Measurements from ENCODE around the gene TNFRSF25. TPM values are rescaled to one million over a fixed set of nuclear protein-coding genes. Genes with fewer than 3 reads are reported as not detected.
"Not testable (repeated sequence)": the region's sequence is repeated elsewhere in the genome, so short reads cannot be mapped to it uniquely, and the experiment has no call there.

TNFRSF25 gene
- total RNA-seq, 1 experiment from 2014 or later: 12.9 TPM

DNA sequence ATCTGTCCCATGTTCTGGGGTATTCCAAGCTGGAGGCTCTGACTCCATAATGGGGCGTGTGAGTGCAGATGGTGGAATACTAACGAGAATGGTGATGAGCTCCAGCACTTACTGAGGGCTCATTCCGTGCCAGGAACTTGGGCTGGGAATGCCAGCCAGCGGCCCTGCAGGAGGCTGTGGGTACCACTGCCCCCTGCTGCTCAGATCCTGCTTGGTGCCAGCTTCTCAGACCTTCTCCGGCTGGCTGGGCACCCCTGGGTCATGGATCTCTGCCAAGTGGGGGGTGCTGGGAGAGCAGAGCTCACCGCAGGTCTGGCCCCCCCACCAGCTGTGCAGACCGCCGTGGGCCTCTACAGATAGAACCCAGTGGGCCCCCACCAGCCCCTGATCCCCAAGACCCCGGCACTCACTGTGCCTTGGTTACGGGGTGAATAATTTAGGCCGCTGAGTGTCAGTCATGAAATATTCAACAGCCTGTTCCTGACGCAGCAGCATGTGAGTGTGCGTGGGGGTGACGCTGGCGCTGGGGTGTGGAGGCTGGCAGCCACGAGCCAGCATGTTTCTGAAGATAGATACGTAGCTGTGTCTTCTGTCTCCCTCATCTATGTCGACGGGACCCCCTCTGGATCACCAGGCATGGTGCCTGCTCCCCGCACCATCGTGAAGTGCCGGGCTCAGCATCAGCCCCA lies 28.8 kb downstream of the TNFRSF25 start:
- peak; percentile 55 for DNase-seq (ENCODE audit: low read depth)

DNA sequence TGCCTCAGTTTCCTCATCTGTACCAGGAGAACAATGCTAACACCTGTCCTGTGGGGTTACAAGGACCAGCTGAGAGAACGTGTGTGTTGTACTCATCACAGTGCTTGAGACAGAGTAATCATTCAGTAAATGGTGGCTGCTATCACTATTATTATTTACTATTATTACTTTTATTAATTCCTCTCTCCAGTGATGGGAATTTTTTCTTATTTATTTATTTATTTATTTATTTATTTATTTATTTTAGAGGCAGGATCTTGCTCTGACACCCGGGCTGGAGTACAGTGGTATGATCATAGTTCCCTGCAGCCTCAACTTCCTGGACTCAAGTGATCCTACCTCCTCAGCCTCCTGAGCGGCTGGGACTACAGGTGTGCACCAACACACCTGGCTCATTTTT lies 29.7 kb downstream of the TNFRSF25 start:
- not testable (repeated sequence) for DNase-seq (ENCODE audit: low read depth)

- DNase-seq (ENCODE audit: low read depth): no peak
These were observed 30.4 kb downstream of the TNFRSF25 start for GRCh38 chr1:6435547-6435946.

- DNase-seq (ENCODE audit: low read depth): no peak
These were observed 30.8 kb downstream of the TNFRSF25 start for GRCh38 chr1:6435129-6435528.

DNA sequence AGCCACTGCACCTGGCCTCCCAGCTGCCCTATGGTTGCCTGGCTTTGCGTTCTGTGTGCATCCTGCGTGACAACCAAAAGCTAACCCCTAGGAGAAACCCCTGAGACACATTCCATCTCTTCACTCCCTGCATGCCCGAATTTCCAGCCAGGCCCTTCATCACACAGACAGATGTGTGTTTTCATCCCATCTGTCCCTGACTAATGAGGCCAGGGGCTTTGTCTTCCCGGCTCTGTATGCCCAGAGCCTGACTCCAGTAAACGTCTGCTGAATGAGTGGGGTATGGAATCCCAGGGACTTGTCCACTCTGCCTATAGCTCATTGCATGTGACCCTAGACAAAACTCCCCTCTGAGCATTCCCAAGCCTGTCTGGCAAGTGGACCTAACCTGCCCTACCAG lies 31.8 kb downstream of the TNFRSF25 start:
- DNase-seq (ENCODE audit: low read depth): no peak

GRCh38 chr1:6431645-6432579 lies 34.1 kb downstream of the TNFRSF25 start:
- not testable (repeated sequence) for DNase-seq (ENCODE audit: low read depth)

GRCh38 chr1:6429660-6430411 lies 36.1 kb downstream of the TNFRSF25 start:
- not testable (repeated sequence) for DNase-seq (ENCODE audit: low read depth)

DNA sequence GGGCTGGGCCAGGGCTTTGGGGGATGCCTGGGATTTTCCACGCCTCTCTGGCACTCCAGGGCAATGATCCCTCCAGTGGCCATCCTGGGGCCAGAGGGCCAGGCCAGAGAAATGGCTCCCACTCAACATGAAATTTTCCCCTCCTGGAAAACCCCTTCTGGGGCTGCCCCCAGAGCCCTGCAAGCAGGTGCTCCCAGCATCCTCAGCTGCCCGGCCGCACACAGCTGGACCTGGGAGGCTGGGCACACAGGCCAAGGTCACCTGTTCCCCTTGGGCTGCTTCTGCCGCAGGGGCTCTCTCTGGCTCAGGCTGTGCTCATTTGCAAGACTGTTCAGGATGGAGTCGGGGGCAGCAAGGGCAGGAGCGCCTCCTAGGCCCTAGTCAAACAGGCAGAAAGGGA lies 37.5 kb downstream of the TNFRSF25 start:
- DNase-seq (ENCODE audit: low read depth): not testable (repeated sequence)

DNA sequence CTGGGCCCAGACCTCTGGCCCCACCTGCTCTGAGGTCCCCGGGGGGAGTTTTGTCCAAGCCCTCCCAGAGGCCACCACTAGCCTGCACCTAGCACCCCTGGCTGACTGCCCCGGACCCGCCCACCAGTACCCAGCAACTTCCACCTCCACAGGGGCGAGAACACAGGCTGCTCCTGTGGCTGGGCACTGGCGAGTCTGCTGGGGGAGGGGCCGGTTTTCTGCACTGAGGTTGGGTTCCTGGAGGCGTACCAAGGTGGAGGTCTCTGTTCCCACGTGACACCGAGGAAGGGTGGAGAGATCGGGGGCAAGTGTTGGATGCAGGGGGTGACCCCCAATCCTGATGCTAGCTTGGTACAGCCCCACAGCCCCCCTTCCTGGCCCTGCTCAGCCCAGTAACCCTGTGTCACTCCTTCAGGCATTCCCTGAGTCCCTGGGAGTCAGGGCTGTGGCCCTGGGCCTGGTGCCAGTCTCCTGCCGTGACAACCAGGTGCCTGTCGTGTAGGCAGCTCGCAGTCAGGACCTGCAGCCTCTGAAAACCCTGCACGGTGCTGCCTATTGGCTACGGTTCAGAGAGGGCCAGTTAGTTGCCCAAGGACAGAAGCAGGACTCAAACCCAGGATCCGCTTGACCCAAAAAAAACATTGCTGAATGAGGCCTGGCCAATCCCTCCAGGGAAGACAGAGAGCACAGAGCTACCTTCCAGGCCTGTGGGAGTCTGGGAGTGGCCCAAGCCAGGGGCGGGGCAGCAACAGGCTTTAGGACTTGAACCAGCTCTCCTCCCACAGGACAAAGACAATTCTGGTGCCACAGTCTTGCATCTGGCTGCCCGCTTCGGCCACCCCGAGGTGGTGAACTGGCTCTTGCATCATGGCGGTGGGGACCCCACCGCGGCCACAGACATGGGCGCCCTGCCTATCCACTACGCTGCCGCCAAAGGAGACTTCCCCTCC lies 38.3 kb downstream of the TNFRSF25 start:
- no peak for DNase-seq (ENCODE audit: low read depth)

- no peak for DNase-seq (ENCODE audit: low read depth)
These were observed 39.0 kb downstream of the TNFRSF25 start for GRCh38 chr1:6426972-6427350.

DNA sequence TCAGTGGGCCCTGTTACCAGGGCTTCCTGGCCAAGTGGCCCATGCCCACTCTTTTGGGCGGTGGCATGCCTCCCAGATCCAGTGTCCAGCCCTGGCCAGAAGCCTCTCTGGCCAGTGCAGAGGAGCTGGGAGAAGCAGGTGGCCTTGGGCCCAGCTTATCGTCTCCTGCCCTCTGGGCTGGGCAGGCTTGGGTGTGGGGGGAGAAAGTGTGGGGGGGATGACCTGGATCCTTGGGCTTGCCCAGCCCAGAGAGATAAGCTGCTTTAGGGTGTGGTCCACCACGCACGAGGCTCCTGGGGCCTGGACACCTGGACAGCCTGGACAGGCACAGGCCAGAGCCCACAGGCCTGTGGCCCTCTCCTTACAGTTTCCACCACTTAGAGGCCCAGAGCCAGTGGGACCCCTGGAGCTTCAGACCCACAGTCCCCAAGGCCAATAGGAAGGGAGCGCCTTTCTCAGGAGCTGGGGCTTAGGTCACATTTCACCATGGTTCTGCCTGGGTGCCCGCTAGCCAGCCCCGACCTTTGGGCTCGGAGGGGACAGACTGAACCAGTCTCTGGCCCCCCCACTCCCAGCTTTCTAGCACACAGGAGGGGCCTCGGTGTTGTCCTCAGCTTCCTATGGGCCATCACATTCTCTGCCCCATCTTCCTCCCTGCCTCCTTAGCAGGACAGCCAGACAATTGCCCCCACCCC lies 39.5 kb downstream of the TNFRSF25 start:
- no peak for DNase-seq (ENCODE audit: low read depth)

DNA sequence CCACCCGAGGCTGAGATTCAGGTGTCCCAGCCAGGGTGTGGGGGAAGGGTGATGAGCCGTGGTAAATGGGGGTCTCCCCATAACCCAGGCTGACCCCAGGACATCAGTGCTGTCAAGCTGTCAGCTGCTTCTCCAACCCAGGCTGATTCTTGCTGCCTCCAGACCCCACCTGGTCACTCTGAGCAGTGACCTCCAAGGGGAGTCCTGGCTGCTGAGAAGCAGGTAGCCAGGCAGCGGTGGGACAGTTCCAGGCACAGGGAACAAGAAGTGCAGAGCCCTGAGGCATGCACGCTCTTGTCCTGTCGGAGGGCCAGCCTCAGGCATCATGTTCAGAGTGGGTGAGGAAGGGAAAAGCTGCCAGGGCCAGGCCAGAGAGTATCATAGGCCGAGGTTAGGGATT lies 40.3 kb downstream of the TNFRSF25 start:
- no peak for DNase-seq (ENCODE audit: low read depth)

- DNase-seq (ENCODE audit: low read depth): no peak
These were observed 41.1 kb downstream of the TNFRSF25 start, which contains the start of gene ESPN for GRCh38 chr1:6424619-6425593. ESPN (plus strand) TSS chr1:6424776; CDS start chr1:6424956, 180 bp downstream.

DNA sequence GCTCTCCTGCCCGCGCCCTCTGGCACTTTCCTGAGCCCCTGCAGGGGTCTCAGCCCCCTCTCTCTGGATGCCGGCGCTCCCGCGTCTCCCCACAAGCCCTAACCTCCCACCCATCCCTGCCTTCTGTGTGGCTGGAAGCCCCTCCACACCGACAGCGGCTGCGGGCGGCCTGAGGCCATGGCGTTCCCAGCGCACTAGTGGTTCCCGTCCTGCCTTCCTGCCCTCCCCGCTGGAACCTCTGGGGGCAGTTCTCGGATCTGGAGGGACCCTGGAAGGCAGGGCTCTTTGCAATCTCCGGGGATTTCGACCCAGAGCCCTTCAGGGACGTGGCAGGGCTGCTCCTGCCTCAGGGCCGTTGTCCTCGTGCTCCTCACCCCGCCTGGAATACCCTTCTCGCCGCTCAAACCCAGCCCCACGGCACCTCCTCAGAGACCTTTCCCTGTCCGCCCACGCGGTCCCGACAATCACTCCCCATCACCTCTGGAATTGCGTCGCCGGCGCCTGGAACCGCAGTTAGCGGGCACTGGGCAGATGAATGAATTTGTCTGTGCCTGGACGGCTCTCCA lies 41.9 kb downstream of the TNFRSF25 start:
- no peak for DNase-seq (ENCODE audit: low read depth)

- peak; percentile 86 for DNase-seq (ENCODE audit: low read depth)
These were observed 42.5 kb downstream of the TNFRSF25 start for GRCh38 chr1:6423321-6423999.

DNA sequence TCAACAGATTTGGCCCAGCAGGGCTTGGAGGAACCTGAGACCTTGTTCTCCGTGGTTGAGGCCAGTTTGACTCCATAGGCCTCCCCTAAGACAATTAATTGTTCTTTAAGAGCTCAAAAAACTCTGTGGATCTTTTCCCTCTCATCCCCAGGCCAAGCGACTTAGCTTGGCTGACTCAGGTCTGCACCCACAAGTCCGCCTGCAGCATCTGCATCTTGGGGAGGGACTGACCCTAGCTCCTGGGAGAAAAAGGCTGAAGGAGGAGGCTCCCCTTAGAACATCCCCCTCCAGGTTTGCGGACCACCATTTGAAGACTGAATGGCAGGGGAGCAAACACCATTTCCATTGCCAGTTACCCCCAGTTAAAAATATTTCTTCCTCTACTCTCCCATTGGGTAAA lies 44.7 kb downstream of the TNFRSF25 start:
- no peak for DNase-seq (ENCODE audit: low read depth)

DNA sequence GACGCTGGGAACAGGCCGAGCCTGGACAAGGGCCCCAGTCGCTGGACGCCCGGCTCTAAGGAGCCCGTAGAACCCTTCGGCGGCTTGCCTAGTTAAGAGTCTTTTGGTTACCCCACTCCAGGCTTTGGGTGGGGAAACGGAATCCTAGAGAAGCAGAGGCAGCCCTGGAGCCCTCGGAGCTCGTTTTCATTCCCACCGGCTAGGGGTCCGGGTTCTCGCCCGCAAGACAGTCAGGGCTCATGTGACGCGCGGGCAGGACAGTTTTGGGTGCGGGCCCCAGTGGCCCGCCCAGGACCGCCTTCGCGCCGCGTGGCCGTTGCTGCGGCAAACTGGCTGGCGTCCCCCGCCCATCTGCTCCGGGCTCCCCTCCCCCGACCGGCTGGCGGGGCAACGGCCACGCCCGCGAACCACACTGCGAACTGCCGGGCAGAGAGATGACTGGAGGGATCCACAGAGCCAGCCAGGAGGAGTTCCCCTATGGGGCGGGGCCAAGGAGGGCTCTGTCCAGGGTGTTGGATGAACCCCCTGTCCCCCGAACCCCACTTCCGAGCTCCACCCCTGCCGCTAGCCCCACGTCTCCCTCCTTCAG lies 45.4 kb downstream of the TNFRSF25 start:
- no peak for DNase-seq (ENCODE audit: low read depth)
